GM21381 (cell line): ENCODE measurements around the gene PJA1.

Source experiments
- ATAC-seq: cut with Tn5 transposase; IDR thresholded peaks from one replicate; pipeline ENCODE4 v1.9.1; 2021; ENCODE audit warnings: mild to moderate bottlenecking, moderate library complexity; ENCODE audit not compliant: unreplicated experiment

The PJA1 gene

DNA sequence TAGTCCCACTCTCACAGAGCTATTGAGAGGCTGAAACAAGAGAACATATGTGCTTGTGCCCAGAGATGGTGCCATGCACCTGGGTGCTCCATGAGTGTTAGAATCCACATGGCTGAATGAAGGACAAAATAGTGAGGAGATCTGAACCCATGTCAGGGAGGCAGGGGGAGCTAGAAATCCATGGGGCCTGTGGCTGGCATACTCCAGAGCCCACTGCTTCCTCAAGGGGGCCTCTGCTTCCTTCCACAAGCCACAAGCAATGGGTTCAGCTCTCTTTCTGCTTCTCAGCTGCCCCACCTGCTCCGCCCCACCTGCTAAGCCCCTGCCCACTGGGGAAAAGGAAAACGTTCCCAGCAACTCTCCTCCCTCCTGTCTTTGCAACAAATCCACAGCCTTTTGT lies 46.1 kb downstream of the PJA1 start:
- no peak for ATAC-seq

DNA sequence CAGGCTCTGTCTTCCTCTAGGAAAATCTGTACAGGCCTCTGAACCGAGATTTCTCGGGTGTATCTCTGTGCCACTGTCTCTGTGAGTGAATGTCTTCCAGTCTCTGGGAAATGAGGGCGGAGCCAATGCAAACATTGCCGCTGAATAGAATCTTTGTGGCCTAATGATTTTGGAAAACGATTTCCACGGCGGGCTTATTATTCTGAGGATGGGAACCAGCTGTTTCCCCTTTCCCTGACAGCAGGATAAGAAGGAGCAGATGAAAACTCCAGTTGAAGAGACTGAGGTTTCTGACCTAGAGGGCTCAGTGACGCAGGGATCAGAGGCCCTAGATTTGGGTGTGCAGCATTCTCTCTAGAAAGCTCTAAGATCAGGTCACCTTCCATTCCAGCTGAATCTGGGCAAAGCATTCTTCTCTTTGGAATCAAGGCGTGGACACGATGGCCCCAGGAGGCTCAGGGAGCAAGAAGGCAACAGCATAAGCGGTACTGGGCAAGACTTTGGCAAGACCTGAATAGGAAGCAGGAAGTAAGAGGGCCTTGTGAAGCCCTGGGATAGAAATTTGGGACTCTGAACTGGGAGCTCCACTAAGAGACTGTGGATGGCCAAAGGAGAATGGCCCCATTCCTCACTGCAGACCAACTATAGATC lies 47.3 kb downstream of the PJA1 start:
- no peak for ATAC-seq

GRCh38 chrX:69116077-69116476 lies 49.2 kb downstream of the PJA1 start:
- no peak for ATAC-seq

- ATAC-seq, result no peak
These were observed 51.5 kb downstream of the PJA1 start for GRCh38 chrX:69113723-69114122.
